ENCODE measurements around the gene SULF2.

Gene SULF2

GRCh38 chr20:47684306-47685080, 100.8 kb downstream of the SULF2 start:
- DNase-seq (ENCODE audit: low read depth in 2 of 2) = no peak

GRCh38 chr20:47682916-47683315, 102.4 kb downstream of the SULF2 start:
- DNase-seq (ENCODE audit: low read depth in 2 of 2) = no peak

GRCh38 chr20:47682028-47682783, 103.1 kb downstream of the SULF2 start:
- DNase-seq (ENCODE audit: low read depth in 2 of 2) = no peak

- DNase-seq (ENCODE audit: low read depth in 2 of 2) = no peak
Observed at GRCh38 chr20:47680804-47681529, 104.3 kb downstream of the SULF2 start.

- no peak for DNase-seq (ENCODE audit: low read depth in 2 of 2)
Observed at GRCh38 chr20:47679462-47679861, 105.8 kb downstream of the SULF2 start.

GRCh38 chr20:47678536-47678935, 106.7 kb downstream of the SULF2 start:
- no peak for DNase-seq (ENCODE audit: low read depth in 2 of 2)

- peak in 1 of 2 donors; percentile 39 for DNase-seq (ENCODE audit: low read depth in 2 of 2)
Observed at GRCh38 chr20:47677635-47678453, 107.4 kb downstream of the SULF2 start.

- DNase-seq (ENCODE audit: low read depth in 2 of 2) = no peak
Observed at GRCh38 chr20:47676912-47677634, 108.2 kb downstream of the SULF2 start.

GRCh38 chr20:47676219-47676721, 109.0 kb downstream of the SULF2 start:
- no peak for DNase-seq (ENCODE audit: low read depth in 2 of 2)

- DNase-seq (ENCODE audit: low read depth in 2 of 2) = no peak
Observed at GRCh38 chr20:47675190-47676142, 109.8 kb downstream of the SULF2 start.

GRCh38 chr20:47674686-47675085, 110.6 kb downstream of the SULF2 start:
- no peak for DNase-seq (ENCODE audit: low read depth in 2 of 2)

- no peak for DNase-seq (ENCODE audit: low read depth in 2 of 2)
Observed at GRCh38 chr20:47674145-47674544, 111.1 kb downstream of the SULF2 start.

- DNase-seq (ENCODE audit: low read depth in 2 of 2) = no peak
Observed at GRCh38 chr20:47673671-47673955, 111.7 kb downstream of the SULF2 start.

- DNase-seq (ENCODE audit: low read depth in 2 of 2) = no peak
Observed at GRCh38 chr20:47672886-47673670, 112.2 kb downstream of the SULF2 start.

- DNase-seq (ENCODE audit: low read depth in 2 of 2) = no peak
Observed at GRCh38 chr20:47672166-47672565, 113.1 kb downstream of the SULF2 start.

GRCh38 chr20:47670913-47671312, 114.4 kb downstream of the SULF2 start:
- no peak for DNase-seq (ENCODE audit: low read depth in 2 of 2)

- DNase-seq (ENCODE audit: low read depth in 2 of 2) = no peak
Observed at GRCh38 chr20:47669927-47670890, 115.1 kb downstream of the SULF2 start.

- DNase-seq (ENCODE audit: low read depth in 2 of 2) = no peak
Observed at GRCh38 chr20:47669489-47669888, 115.8 kb downstream of the SULF2 start.

Measured in stimulated activated CD4-positive, alpha-beta T cell treated with anti-CD3 and anti-CD28 coated beads, Interleukin-1b, Interleukin-23, amount 100 ng/mL, for 1 hour (primary cell).